HG03460 (cell line): ENCODE results near the gene HSPA1B.
"Not testable (repeated sequence)": the region's sequence is repeated elsewhere in the genome, so short reads cannot be mapped to it uniquely, and the experiment has no call there.

Source experiments
- ATAC-seq: cut with Tn5 transposase; IDR thresholded peaks from one replicate; pipeline ENCODE4 v1.9.1; 2021; ENCODE audit not compliant: unreplicated experiment

Gene HSPA1B

GRCh38 chr6:31827286-31828079 is at the start of gene HSPA1B:
TSS of gene HSPA1B (plus strand) at chr6:31827738. CDS start at chr6:31827951, 213 bp downstream.
- peak; percentile 62 for ATAC-seq

DNA sequence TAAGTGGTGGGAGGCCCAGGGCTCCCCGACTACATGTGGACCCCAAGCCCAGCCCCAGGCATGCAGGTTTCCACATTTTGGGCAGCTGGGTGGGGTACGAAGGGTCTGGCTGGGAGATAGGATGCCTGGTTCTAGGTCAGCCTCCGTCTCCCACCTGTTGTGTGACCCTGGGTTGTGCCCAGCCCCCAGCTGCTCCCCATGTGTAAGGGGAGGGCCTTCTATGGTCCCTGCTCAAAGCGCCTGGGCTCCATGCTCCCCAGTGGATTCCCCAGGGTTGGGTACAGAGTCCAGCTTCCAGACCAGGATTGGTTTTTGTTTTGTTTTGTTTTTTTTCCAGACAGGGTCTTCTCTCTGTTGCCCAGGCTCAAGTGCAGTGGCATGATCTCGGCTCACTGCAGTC is 49.3 kb upstream of the HSPA1B start:
- no peak for ATAC-seq

GRCh38 chr6:31778999-31779885 is 48.3 kb upstream of the HSPA1B start:
- no peak for ATAC-seq

DNA sequence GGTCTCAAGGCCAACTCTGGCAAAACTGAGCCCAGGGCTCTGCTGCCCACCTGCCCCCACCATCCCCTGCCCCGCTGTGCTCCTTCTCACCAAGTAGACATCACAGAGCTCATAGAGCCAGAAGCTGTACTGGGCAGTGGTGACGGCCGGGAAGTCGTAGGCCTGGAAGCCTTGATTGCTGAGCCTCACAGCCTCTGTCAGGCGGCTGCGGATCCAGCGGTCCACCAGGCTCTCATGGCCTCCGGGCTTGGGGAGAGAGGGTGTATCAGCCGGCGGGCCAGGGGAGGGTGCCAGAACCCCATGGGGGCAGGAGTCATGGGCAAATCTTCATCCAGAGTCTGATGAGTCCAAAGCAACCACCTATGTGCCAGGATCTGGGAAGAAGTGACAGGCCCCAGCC is 47.6 kb upstream of the HSPA1B start:
- no peak for ATAC-seq

GRCh38 chr6:31780507-31781243 is 46.9 kb upstream of the HSPA1B start:
- no peak for ATAC-seq

DNA sequence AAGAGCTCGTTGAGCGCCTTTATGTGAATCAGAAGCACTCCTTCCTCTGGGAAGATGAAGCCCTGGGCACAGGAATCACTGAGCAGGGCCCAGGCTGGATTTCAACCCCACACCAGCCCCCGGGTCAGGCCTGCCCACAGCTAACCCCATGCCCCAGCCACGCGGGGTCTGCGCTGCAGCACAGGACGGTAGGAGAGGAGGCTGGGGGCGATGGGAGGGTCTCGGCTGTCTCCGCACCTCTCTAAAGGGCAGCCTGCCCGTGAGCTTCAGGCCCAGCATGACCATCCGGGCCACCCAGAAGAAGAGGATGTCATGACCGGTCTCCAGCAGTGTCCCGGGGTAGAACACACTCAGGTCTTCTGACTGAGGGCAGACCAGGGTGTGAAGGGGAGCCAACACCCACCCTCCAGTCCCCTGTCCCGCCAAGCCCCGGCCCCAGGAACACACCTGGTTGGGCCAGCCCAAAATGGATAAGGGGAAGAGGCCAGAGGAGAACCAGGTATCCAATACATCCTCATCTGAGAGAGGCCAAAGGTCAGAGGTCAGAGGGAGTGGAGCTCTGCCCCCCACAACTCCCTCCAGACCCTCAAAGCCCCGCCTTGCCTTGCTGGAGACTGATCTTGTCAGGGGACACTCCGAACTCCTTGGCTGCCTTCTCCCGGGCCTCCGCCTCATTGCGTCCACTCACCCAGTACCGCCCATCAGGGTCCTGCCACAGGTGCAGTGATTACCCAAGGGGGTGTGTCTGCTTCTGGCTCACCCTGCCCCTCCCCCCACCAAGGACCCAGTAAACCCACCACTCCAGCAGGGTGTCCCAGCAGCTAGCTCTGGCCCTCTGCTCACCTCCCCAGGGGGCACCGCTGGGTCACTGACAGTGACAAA is 46.1 kb upstream of the HSPA1B start:
- no peak for ATAC-seq

- ATAC-seq = no peak
Measured at GRCh38 chr6:31782126-31782855, 45.2 kb upstream of the HSPA1B start.

- ATAC-seq = no peak
Measured at GRCh38 chr6:31784098-31784925, 43.2 kb upstream of the HSPA1B start.

GRCh38 chr6:31785475-31785874 is 42.1 kb upstream of the HSPA1B start:
- no peak for ATAC-seq

DNA sequence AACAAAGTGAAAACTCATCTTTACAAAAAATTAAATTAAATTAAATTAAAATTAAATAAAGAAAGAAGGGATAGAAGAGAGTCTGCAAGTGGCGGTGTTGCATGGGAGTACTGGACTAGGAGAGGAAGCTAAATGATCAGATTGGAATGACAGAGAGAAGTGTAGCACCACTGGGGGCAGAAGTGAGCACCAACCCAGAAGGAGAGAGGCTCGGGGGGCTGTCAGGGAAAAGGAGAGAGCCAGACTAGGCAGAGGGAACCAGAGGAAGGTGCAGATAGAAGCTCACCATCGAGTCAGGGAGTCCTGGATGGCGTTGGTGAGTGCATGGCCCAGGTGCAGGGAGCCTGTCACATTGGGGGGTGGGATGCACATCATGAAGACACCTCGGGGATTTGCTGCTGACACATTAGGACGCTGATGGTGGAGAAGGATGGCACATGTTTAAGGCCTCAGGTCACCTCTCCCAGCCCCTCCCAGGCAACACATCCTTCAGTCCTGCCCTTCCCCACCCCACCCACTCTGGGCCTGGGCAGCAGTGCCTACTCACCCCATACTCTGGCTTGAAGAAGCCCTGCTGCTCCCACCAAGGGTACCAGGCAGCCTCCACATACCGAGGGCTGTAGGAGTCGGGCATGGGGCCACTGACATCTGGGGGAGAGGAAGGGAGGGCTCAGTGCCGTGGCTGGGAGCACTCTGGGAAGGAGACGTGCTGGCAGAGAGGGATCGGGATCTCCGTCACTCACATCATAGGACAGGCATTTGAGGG is 36.0 kb upstream of the HSPA1B start:
- no peak for ATAC-seq

GRCh38 chr6:31792090-31792374 is 35.5 kb upstream of the HSPA1B start:
- ATAC-seq = no peak

GRCh38 chr6:31792761-31793171 is 34.8 kb upstream of the HSPA1B start:
- ATAC-seq = no peak

- not testable (repeated sequence) for ATAC-seq
Measured at GRCh38 chr6:31793927-31794245, 33.7 kb upstream of the HSPA1B start.

GRCh38 chr6:31794294-31794865 is 33.2 kb upstream of the HSPA1B start:
- no peak for ATAC-seq

DNA sequence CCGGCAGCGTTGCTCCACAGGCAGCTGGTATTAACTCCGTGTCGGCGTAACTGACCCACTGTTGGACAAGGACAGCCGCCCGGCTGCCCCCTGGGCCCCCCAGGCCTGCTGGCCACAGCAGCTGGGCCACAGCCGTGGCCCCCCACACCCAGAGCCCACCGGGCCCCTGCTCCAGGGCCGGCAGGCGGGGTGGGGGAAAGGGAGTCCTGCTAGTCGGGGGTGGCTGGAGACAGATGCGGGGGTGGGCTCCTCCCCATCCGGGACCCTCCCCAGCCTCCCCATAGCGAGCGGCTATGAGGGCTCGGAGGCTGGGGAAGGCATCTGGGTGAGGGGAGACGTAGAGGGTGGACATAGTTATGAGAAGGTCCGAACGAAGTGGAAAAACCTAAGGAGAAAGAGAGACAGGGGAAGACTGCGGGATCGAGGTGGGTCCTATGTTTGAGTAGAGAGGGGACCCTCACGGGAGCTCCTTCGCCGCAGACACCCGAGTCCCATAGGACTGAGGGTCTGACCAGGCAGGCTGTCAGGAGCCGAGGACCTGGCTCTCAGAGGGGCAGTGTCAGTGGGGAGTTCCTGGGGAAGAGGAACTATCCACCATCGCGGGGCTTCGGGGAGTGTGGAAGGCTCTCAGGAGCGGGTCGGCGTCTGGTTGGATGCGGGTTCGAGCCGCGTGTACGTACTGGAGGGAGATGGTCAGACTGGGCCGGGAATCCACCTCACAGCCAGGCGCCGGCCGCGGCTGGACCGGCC is 32.5 kb upstream of the HSPA1B start:
- no peak for ATAC-seq

DNA sequence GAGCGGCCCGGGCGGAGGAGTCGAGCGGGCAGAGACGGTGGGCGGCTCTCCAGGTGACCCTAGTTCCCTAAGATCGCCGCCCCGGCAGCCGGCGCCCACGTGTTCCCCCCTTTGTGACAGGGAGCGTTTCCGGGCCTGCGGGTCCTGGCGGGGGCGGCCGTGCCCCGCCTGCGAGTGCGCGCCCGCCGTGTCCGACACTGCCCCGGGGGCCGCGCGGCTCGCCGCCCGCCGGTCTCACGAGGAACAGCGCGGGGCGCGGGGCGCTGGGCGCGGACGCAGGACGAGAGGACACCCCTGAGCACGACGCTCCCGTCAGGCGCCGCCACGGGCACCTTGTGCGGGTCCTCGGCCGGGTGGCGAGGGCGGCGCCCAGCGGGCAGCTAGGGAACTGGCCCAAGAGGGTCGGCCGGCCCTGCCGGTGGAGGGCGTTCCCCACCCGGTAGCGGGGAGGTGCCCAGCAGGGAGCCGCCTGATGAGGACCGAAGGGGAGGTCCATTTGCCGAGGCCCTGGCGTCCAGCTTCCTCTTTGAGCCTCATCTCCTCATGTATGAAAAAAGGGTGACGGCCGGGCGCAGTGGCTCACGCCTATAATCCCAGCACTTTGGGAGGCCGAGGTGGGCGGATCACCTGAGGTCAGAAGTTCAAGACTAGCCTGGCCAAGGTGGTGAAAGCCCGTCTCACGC is 31.8 kb upstream of the HSPA1B start, which contains the start of gene VARS1:
VARS1 (minus strand) TSS at position 137 of the 683 bp plus-strand sequence. CDS start 535 bp downstream, outside the sequence.
- ATAC-seq = no peak

DNA sequence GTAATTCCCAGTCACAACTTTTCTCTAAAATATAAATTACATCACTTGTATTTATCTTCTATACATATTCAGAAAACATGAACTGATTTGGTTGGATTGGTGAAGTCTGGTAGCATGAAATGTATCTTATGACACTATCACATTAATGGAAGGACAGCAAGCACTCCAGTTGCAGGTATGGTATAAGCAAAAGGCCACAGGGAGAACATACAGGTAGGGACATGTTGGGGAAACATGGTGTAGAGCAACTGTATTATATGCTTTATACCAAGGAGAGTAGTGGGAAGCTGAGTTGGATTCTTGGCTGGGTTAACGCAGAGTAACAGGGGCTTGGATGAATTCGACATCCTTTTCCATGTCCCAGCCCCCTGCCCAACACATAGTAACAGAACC is 30.5 kb upstream of the HSPA1B start:
- no peak for ATAC-seq
